H9 (cell line): ENCODE measurements around the gene ABCB11. TPM values are rescaled to one million over a fixed set of nuclear protein-coding genes. Genes with fewer than 3 reads are reported as not detected.

Source experiments
- DNase-seq: peaks from one replicate; pipeline ENCODE4 v3.0.0-alpha.2; 2017
- H2AFZ ChIP-seq: one replicate; pipeline ENCODE4 v1.6.1; 2013; ENCODE audit warnings: mild to moderate bottlenecking, low read length, control low read depth, moderate library complexity
- H2AK5ac ChIP-seq: 2 replicates; pipeline ENCODE4 v1.6.1; 2013; ENCODE audit warnings: low read length, control low read depth, mixed read lengths; ENCODE audit not compliant: insufficient read length
- H2BK120ac ChIP-seq: one replicate; pipeline ENCODE4 v1.6.1; 2013; ENCODE audit warnings: low read depth, mild to moderate bottlenecking, low read length, control low read depth, inconsistent platforms; ENCODE audit not compliant: poor library complexity, severe bottlenecking
- H2BK12ac ChIP-seq: 2 replicates; pipeline ENCODE4 v1.6.1; 2013; ENCODE audit warnings: low read length, control low read depth, mixed read lengths, low read depth; ENCODE audit not compliant: insufficient read length
- H2BK15ac ChIP-seq: 2 replicates; pipeline ENCODE4 v1.6.1; 2013; ENCODE audit warnings: low read depth, low read length, control low read depth
- H2BK20ac ChIP-seq: one replicate; pipeline ENCODE4 v1.6.1; 2013; ENCODE audit warnings: low read depth, mild to moderate bottlenecking, low read length, control low read depth, inconsistent platforms; ENCODE audit not compliant: poor library complexity, severe bottlenecking
- H2BK5ac ChIP-seq: 2 replicates; pipeline ENCODE4 v1.6.1; 2013; ENCODE audit warnings: low read length, control low read depth, mixed read lengths; ENCODE audit not compliant: insufficient read length
- H3K14ac ChIP-seq: 2 replicates; pipeline ENCODE4 v1.6.1; 2013; ENCODE audit warnings: low read length, control low read depth; ENCODE audit not compliant: insufficient read depth
- H3K18ac ChIP-seq: 2 replicates; pipeline ENCODE4 v1.6.1; 2013; ENCODE audit warnings: low read depth, mild to moderate bottlenecking, mixed read lengths, low read length, control low read depth; ENCODE audit not compliant: insufficient read length
- H3K23ac ChIP-seq: 2 replicates; pipeline ENCODE4 v1.6.1; 2013; ENCODE audit warnings: low read length, control low read depth, mixed read lengths, low read depth; ENCODE audit not compliant: insufficient read length
- H3K23me2 ChIP-seq: 2 replicates; pipeline ENCODE4 v1.6.1; 2013; ENCODE audit warnings: low read depth, mild to moderate bottlenecking, mixed read lengths, low read length, control low read depth; ENCODE audit not compliant: insufficient read length, poor library complexity, severe bottlenecking
- H3K27ac ChIP-seq: 2 replicates; pipeline ENCODE4 v1.5.1; 2013; ENCODE audit warnings: low read length, control low read depth, mixed read lengths, low read depth; ENCODE audit not compliant: insufficient read length
- H3K27me3 ChIP-seq: 2 replicates; pipeline ENCODE4 v1.6.1; 2013; ENCODE audit warnings: low read length, control low read depth, inconsistent platforms; ENCODE audit not compliant: insufficient read depth
- H3K4ac ChIP-seq: 2 replicates; pipeline ENCODE4 v1.6.1; 2013; ENCODE audit warnings: low read depth, mild to moderate bottlenecking, control low read depth, inconsistent platforms, low read length, moderate library complexity
- H3K4me1 ChIP-seq: 2 replicates; pipeline ENCODE4 v1.6.1; 2013; ENCODE audit warnings: low read length, control low read depth, inconsistent platforms; ENCODE audit not compliant: insufficient read depth
- H3K4me2 ChIP-seq: 2 replicates; pipeline ENCODE4 v1.6.1; 2013; ENCODE audit warnings: low read length, control low read depth, mixed read lengths; ENCODE audit not compliant: insufficient read length, insufficient read depth
- H3K56ac ChIP-seq: 2 replicates; pipeline ENCODE4 v1.6.1; 2013; ENCODE audit warnings: low read depth, mild to moderate bottlenecking, mixed read lengths, low read length, control low read depth; ENCODE audit not compliant: insufficient read length
- H3K79me1 ChIP-seq: 2 replicates; pipeline ENCODE4 v1.6.1; 2013; ENCODE audit warnings: low read depth, mild to moderate bottlenecking, moderate library complexity, low read length, control low read depth, inconsistent platforms; ENCODE audit not compliant: insufficient read depth, poor library complexity, severe bottlenecking
- H3K79me2 ChIP-seq: 2 replicates; pipeline ENCODE4 v1.6.1; 2013; ENCODE audit warnings: low read length, control low read depth, inconsistent platforms; ENCODE audit not compliant: insufficient read depth
- H3K9ac ChIP-seq: 2 replicates; pipeline ENCODE4 v1.6.1; 2013; ENCODE audit warnings: low read length, control low read depth, mixed read lengths; ENCODE audit not compliant: insufficient read length; ENCODE audit errors: extremely low read depth
- H3K9me3 ChIP-seq: one replicate; pipeline ENCODE4 v1.6.1; 2013; ENCODE audit warnings: low read depth, low read length, inconsistent platforms; ENCODE audit not compliant: control insufficient read depth
- H3T11ph ChIP-seq: one replicate; pipeline ENCODE4 v1.6.1; 2013; ENCODE audit warnings: mild to moderate bottlenecking, low read length, control low read depth, inconsistent platforms
- H4K20me1 ChIP-seq: one replicate; pipeline ENCODE4 v1.6.1; 2013; ENCODE audit not compliant: control insufficient read depth, insufficient read length, insufficient read depth
- H4K5ac ChIP-seq: 2 replicates; pipeline ENCODE4 v1.6.1; 2013; ENCODE audit warnings: low read depth, mild to moderate bottlenecking, mixed read lengths, low read length, control low read depth; ENCODE audit not compliant: insufficient read length
- H4K8ac ChIP-seq: replicated peaks from 2 replicates; pipeline ENCODE4 v1.6.1; 2013; ENCODE audit warnings: low read length, control low read depth, mixed read lengths, low read depth; ENCODE audit not compliant: insufficient read length
- H4K91ac ChIP-seq: 2 replicates; pipeline ENCODE4 v1.6.1; 2013; ENCODE audit warnings: low read depth, mild to moderate bottlenecking, moderate library complexity, mixed read lengths, low read length, control low read depth; ENCODE audit not compliant: insufficient read length
- H3K27ac Mint-ChIP-seq, 3 experiments: 2 replicates in 2 of 3; 3 replicates in 1 of 3; pipeline ENCODE4 v1.8.0; 2020 to 2021; ENCODE audit warnings: mixed read lengths in 3 of 3, mild to moderate bottlenecking in 1 of 3, moderate library complexity in 1 of 3
- H3K27me3 Mint-ChIP-seq: 2 replicates; pipeline ENCODE4 v1.8.0; 2021; ENCODE audit warnings: low read depth, mild to moderate bottlenecking, moderate library complexity, mixed read lengths
- H3K36me3 Mint-ChIP-seq, 3 experiments: 2 replicates in 2 of 3; 3 replicates in 1 of 3; pipeline ENCODE4 v1.8.0; 2020 to 2021; ENCODE audit warnings: low read depth in 3 of 3, mixed read lengths in 3 of 3; ENCODE audit not compliant: insufficient read depth in 1 of 3
- H3K4me1 Mint-ChIP-seq, 2 experiments: 2 replicates each; pipeline ENCODE4 v1.8.0; 2020; ENCODE audit warnings: mixed read lengths in 2 of 2
- H3K4me3 Mint-ChIP-seq, 2 experiments: 2 replicates in 1 of 2; 3 replicates in 1 of 2; pipeline ENCODE4 v1.8.0; 2020 to 2021; ENCODE audit warnings: mild to moderate bottlenecking in 2 of 2, mixed read lengths in 2 of 2, moderate library complexity in 1 of 2
- H3K9me3 Mint-ChIP-seq, 2 experiments: 2 replicates in 1 of 2; 3 replicates in 1 of 2; pipeline ENCODE4 v1.8.0; 2020; ENCODE audit warnings: mild to moderate bottlenecking in 2 of 2, mixed read lengths in 2 of 2, moderate library complexity in 1 of 2
- CTCF ChIP-seq: fragments of 200-600 bp; sonication (generic); conservative IDR thresholded peaks from 3 replicates; pipeline ENCODE4 v1.8.0; 2021; ENCODE audit warnings: antibody characterized with exemption, mild to moderate bottlenecking
- WGBS: extraction: QIAGEN DNeasy Blood & Tissue Kit; methylation state at CpG from one replicate; pipeline ENCODE4 v1.1.7; 2013; ENCODE audit warnings: missing lambda C conversion rate, low lambda C conversion rate, mixed read lengths; ENCODE audit not compliant: insufficient read length; ENCODE audit errors: extremely low coverage; 5-methylcytosine and 5-hydroxymethylcytosine counted together
- total RNA-seq: library from RNA; stranded (reverse); gene quantifications from 2 replicates; pipeline ENCODE4 v1.2.1, GENCODE V29; 2021

Gene ABCB11
- total RNA-seq, 1 experiment from 2014 or later: not detected

DNA sequence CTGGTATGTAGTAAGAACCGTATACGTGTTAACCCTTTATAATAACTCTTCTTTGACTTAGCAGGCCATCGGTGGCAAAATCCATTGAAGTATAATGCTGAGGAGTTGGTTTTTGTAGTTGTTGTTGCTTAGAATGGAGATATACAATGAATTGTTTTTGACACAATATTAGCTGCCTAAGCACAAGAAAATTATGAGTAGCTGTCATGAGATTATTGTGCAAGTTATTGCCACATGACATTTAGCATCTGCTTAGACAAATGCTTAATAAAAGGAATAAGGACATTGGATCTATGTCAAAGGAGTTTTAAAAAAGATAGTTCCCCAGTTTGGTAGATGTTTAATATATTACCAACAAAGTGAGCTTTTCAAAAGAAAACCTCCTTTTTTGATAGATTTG is 59.9 kb downstream of the ABCB11 start:
- Histone ChIP-seq H3K9ac (no peak overlapping the region), H4K91ac (no peak overlapping the region), H2BK120ac (no peak overlapping the region), H3K18ac (no peak overlapping the region), H2BK20ac (no peak overlapping the region), H4K20me1 (no peaks in the 10 kb centered on the region), H3K56ac (no peak overlapping the region), H4K8ac (no peak overlapping the region), H2BK15ac (no peak overlapping the region), H3K79me2 (no peaks in the 10 kb centered on the region), H3T11ph (no peak overlapping the region), H2BK5ac (no peak overlapping the region), H2BK12ac (no peak overlapping the region), H3K79me1 (no peaks in the 10 kb centered on the region), H2AFZ (no peak overlapping the region), H3K4me2 (no peak overlapping the region), H3K23ac (no peak overlapping the region), H3K9me3 (no peaks in the 10 kb centered on the region), H4K5ac (no peak overlapping the region), H3K14ac (no peak overlapping the region), H3K23me2 (no peaks in the 10 kb centered on the region), H3K4ac (no peak overlapping the region), H3K27ac (no peak overlapping the region), H3K27me3 (no peaks in the 10 kb centered on the region), H3K4me1 (no peaks in the 10 kb centered on the region; the same call in 1 of the 2 replicates), H2AK5ac (no peak overlapping the region)
- Mint-ChIP-seq H3K27ac (no peak overlapping the region), H3K27me3 (no peaks in the 10 kb centered on the region), H3K4me1 (no peaks in the 10 kb centered on the region), H3K9me3 (no peaks in the 10 kb centered on the region), H3K36me3 (no peaks in the 10 kb centered on the region), H3K4me3 (no peak overlapping the region)
- DNase-seq: no peak
- no peak for TF ChIP-seq CTCF
- WGBS: no CpG with 5 or more reads among the region's 3 CpGs
